Peyer's patch (tissue), 4 donors: ENCODE data around the gene RASA4.
"Not testable (repeated sequence)": the region's sequence is repeated elsewhere in the genome, so short reads cannot be mapped to it uniquely, and the experiment has no call there.

Experiments used
- CTCF ChIP-seq, 6 experiments: fragments of 450-650 bp in 4 of 6; fragments of 200-600 bp in 2 of 6; sonication (generic) in 1 of 6; IDR thresholded peaks; one replicate each; pipeline ENCODE4 v1.5.1; 2017 to 2019; ENCODE audit warnings: antibody characterized with exemption in 6 of 6, mild to moderate bottlenecking in 3 of 6, moderate library complexity in 1 of 6
- POLR2A ChIP-seq, 2 donors: fragments of 450-650 bp; IDR thresholded peaks; one replicate each; pipeline ENCODE4 v1.5.1; 2017; ENCODE audit warnings: antibody characterized with exemption in 2 of 2, mild to moderate bottlenecking in 2 of 2, moderate library complexity in 2 of 2

GRCh38 chr7:102636956-102637355 lies 20.4 kb upstream of the RASA4 start:
- not testable (repeated sequence) for TF ChIP-seq CTCF, POLR2A (IDR thresholded peaks at IDR 0.05)
